Measurements from ENCODE around the gene GPD2. TPM values are rescaled to one million over a fixed set of nuclear protein-coding genes. Genes with fewer than 3 reads are reported as not detected.

The GPD2 gene
- total RNA-seq, 1 donor from 2014 or later: 19.1 TPM

GRCh38 chr2:156586621-156587020, 150.4 kb downstream of the GPD2 start:
- no peak overlapping the region for H3K4me3 ChIP-seq (ENCODE audit: low read depth, low read length)
- no peaks in the 10 kb centered on the region for H3K36me3 ChIP-seq (ENCODE audit: control insufficient read depth, insufficient read depth, low read length)
- H3K27me3 ChIP-seq (ENCODE audit: control insufficient read depth, insufficient read depth, low read length): no peaks in the 10 kb centered on the region
- no peak for DNase-seq (ENCODE audit: low read depth)
- no peak for TF ChIP-seq CTCF (IDR thresholded peaks at IDR 0.05; ENCODE audit: insufficient read depth, low read length, poor library complexity, severe bottlenecking)

GRCh38 chr2:156589381-156590079, 153.4 kb downstream of the GPD2 start:
- Histone ChIP-seq H3K27me3 (ENCODE audit: control insufficient read depth, insufficient read depth, low read length) (no peaks in the 10 kb centered on the region), H3K36me3 (ENCODE audit: control insufficient read depth, insufficient read depth, low read length) (no peaks in the 10 kb centered on the region), H3K4me3 (ENCODE audit: low read depth, low read length) (no peak overlapping the region)
- TF ChIP-seq CTCF (IDR thresholded peaks at IDR 0.05; ENCODE audit: insufficient read depth, low read length, poor library complexity, severe bottlenecking): peak; percentile 39
- peak; percentile 7 for DNase-seq (ENCODE audit: low read depth)

- H3K36me3 ChIP-seq (ENCODE audit: control insufficient read depth, insufficient read depth, low read length): no peaks in the 10 kb centered on the region
- no peaks in the 10 kb centered on the region for H3K27me3 ChIP-seq (ENCODE audit: control insufficient read depth, insufficient read depth, low read length)
- DNase-seq (ENCODE audit: low read depth): no peak
- H3K4me3 ChIP-seq (ENCODE audit: low read depth, low read length): no peak overlapping the region
- TF ChIP-seq CTCF (IDR thresholded peaks at IDR 0.05; ENCODE audit: insufficient read depth, low read length, poor library complexity, severe bottlenecking): no peak
Observed at GRCh38 chr2:156590085-156590739, 154.0 kb downstream of the GPD2 start.

- no peaks in the 10 kb centered on the region for H3K27me3 ChIP-seq (ENCODE audit: control insufficient read depth, insufficient read depth, low read length)
- H3K4me3 ChIP-seq (ENCODE audit: low read depth, low read length): no peak overlapping the region
- H3K36me3 ChIP-seq (ENCODE audit: control insufficient read depth, insufficient read depth, low read length): no peaks in the 10 kb centered on the region
- no peak for TF ChIP-seq CTCF (IDR thresholded peaks at IDR 0.05; ENCODE audit: insufficient read depth, low read length, poor library complexity, severe bottlenecking)
- no peak for DNase-seq (ENCODE audit: low read depth)
Observed at GRCh38 chr2:156592809-156593593, 156.8 kb downstream of the GPD2 start.

DNA sequence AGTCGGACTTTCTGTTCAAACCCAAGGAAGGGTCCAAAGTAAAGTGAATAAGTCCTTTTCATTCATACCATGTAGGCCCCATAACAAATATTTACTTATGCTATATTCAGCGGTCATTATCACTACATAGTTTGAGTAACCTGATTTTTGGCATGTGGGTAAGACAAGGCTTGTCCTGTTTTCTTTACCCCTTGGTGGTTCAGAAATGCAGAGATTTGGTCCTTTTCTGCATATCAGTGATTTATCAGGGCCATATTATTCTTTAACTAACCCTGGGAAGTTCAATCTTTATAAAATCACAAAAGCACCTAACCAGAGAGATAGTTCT, 157.4 kb downstream of the GPD2 start:
- no peaks in the 10 kb centered on the region for H3K36me3 ChIP-seq (ENCODE audit: control insufficient read depth, insufficient read depth, low read length)
- TF ChIP-seq CTCF (IDR thresholded peaks at IDR 0.05; ENCODE audit: insufficient read depth, low read length, poor library complexity, severe bottlenecking): no peak

More for the DNA sequence above, 157.4 kb downstream of the GPD2 start:
- H3K27me3 ChIP-seq (ENCODE audit: control insufficient read depth, insufficient read depth, low read length): no peaks in the 10 kb centered on the region
- no peak for DNase-seq (ENCODE audit: low read depth)
- H3K4me3 ChIP-seq (ENCODE audit: low read depth, low read length): no peak overlapping the region

All from kidney epithelial cell (primary cell).